GM18951 (cell line): ENCODE measurements around the gene HOXA4.

Source experiments
- POLR2A ChIP-seq: IDR thresholded peaks from 4 replicates; pipeline ENCODE4 v1.6.1; 2011; ENCODE audit warnings: mild to moderate bottlenecking; ENCODE audit not compliant: insufficient read length, insufficient read depth; ENCODE audit errors: extremely low read depth
- in situ Hi-C: fragments of 300-500 bp; cut with MboI; formaldehyde crosslinking; loops from one replicate; pipeline ENCODE4 v1.12.0; 2022; ENCODE audit warnings: low sequenced_read_pairs, mixed read lengths, inconsistent platforms; ENCODE audit not compliant: unreplicated experiment

Gene HOXA4

GRCh38 chr7:27113991-27114769, 16.4 kb downstream of the HOXA4 start:
- TF ChIP-seq POLR2A = no peak
- in situ Hi-C loops = no loop called here

- no peak for TF ChIP-seq POLR2A
- in situ Hi-C loops = no loop called here
Observed at GRCh38 chr7:27112955-27113949, 17.3 kb downstream of the HOXA4 start.

GRCh38 chr7:27112361-27112760, 18.2 kb downstream of the HOXA4 start:
- no peak for TF ChIP-seq POLR2A
- in situ Hi-C loops = no loop called here

- in situ Hi-C loops = no loop called here
- TF ChIP-seq POLR2A = no peak
Observed at GRCh38 chr7:27111751-27112277, 18.7 kb downstream of the HOXA4 start.

- in situ Hi-C loops = no loop called here
- TF ChIP-seq POLR2A = no peak
Observed at GRCh38 chr7:27111042-27111750, 19.4 kb downstream of the HOXA4 start.

GRCh38 chr7:27110186-27111031, 20.1 kb downstream of the HOXA4 start:
- in situ Hi-C loops = no loop called here
- no peak for TF ChIP-seq POLR2A

GRCh38 chr7:27109466-27110185, 20.9 kb downstream of the HOXA4 start:
- in situ Hi-C loops = no loop called here
- TF ChIP-seq POLR2A = no peak

- TF ChIP-seq POLR2A = no peak
- in situ Hi-C loops = no loop called here
Observed at GRCh38 chr7:27108390-27109127, 22.0 kb downstream of the HOXA4 start.

- no peak for TF ChIP-seq POLR2A
- in situ Hi-C loops = no loop called here
Observed at GRCh38 chr7:27107391-27108381, 22.9 kb downstream of the HOXA4 start.

GRCh38 chr7:27106901-27107240, 23.7 kb downstream of the HOXA4 start:
- TF ChIP-seq POLR2A = no peak
- in situ Hi-C loops = no loop called here
